Measurements from ENCODE around the gene PSAPL1. TPM values are rescaled to one million over a fixed set of nuclear protein-coding genes. Genes with fewer than 3 reads are reported as not detected.

The PSAPL1 gene
- total and polyA plus RNA-seq, 2 experiments from 2014 or later = not detected

- Histone ChIP-seq H3K9me3 (ENCODE audit: low read depth) (no peaks in the 10 kb centered on the region), H3K27me3 (replicated peaks; ENCODE audit: insufficient read depth) (no peaks in the 10 kb centered on the region; the same call in 1 of the 2 replicates), H3K79me2 (ENCODE audit: insufficient read depth) (no peaks in the 10 kb centered on the region), H4K20me1 (ENCODE audit: insufficient read depth) (no peaks in the 10 kb centered on the region), H3K4me1 (ENCODE audit: insufficient read depth) (no peaks in the 10 kb centered on the region), H3K4me3 (no peak overlapping the region), H3F3A (ENCODE audit: insufficient read depth) (no peaks in the 10 kb centered on the region), H3K36me3 (ENCODE audit: low read depth) (no peaks in the 10 kb centered on the region), H2AFZ (no peak overlapping the region), H3K9me2 (ENCODE audit: insufficient read depth) (no peaks in the 10 kb centered on the region), H3K4me2 (ENCODE audit: unreplicated experiment) (no peak overlapping the region), H3K9ac (no peak overlapping the region), H3K27ac (no peak overlapping the region)
- DNase-seq = no peak
- no peak for TF ChIP-seq EZH2 (IDR thresholded peaks at IDR 0.05; ENCODE audit: insufficient read depth, poor library complexity, severe bottlenecking)
- no peak for TF ChIP-seq EZH2phosphoT487 (IDR thresholded peaks at IDR 0.05; ENCODE audit: insufficient read depth, low read depth)
- in situ Hi-C loops (cut with MboI) = no loop called here
- 60 to 61% methylated on average over 7 of the region's 7 CpGs for WGBS, 2 experiments (ENCODE audit: low coverage in 1 of 2, low lambda C conversion rate in 2 of 2, missing lambda C conversion rate in 2 of 2)
Observed at GRCh38 chr4:7477695-7478094, 43.0 kb upstream of the PSAPL1 start.

- no peak overlapping the region for H3K27ac ChIP-seq
- no peak overlapping the region for H3K4me2 ChIP-seq (ENCODE audit: unreplicated experiment)
- no peaks in the 10 kb centered on the region for H3K9me3 ChIP-seq (ENCODE audit: low read depth)
- no peaks in the 10 kb centered on the region; the same call in 1 of the 2 replicates for H3K27me3 ChIP-seq (replicated peaks; ENCODE audit: insufficient read depth)
- H3F3A ChIP-seq (ENCODE audit: insufficient read depth) = no peaks in the 10 kb centered on the region
- H4K20me1 ChIP-seq (ENCODE audit: insufficient read depth) = no peaks in the 10 kb centered on the region
- H2AFZ ChIP-seq = no peak overlapping the region
- no peak for TF ChIP-seq EZH2phosphoT487 (IDR thresholded peaks at IDR 0.05; ENCODE audit: insufficient read depth, low read depth)
- TF ChIP-seq EZH2 (IDR thresholded peaks at IDR 0.05; ENCODE audit: insufficient read depth, poor library complexity, severe bottlenecking) = no peak
- no peaks in the 10 kb centered on the region for H3K36me3 ChIP-seq (ENCODE audit: low read depth)
- no peak overlapping the region for H3K9ac ChIP-seq
- no peak overlapping the region for H3K4me3 ChIP-seq
- 44 to 47% methylated on average over 6 of the region's 6 CpGs for WGBS, 2 experiments (ENCODE audit: low coverage in 1 of 2, low lambda C conversion rate in 2 of 2, missing lambda C conversion rate in 2 of 2)
- in situ Hi-C loops (cut with MboI) = no loop called here
- no peak for DNase-seq
- H3K4me1 ChIP-seq (ENCODE audit: insufficient read depth) = no peaks in the 10 kb centered on the region
- H3K9me2 ChIP-seq (ENCODE audit: insufficient read depth) = no peaks in the 10 kb centered on the region
- H3K79me2 ChIP-seq (ENCODE audit: insufficient read depth) = no peaks in the 10 kb centered on the region
Observed at GRCh38 chr4:7476820-7477219, 42.1 kb upstream of the PSAPL1 start.

- H3K9me3 ChIP-seq (ENCODE audit: low read depth) = no peaks in the 10 kb centered on the region
- no peaks in the 10 kb centered on the region for H4K20me1 ChIP-seq (ENCODE audit: insufficient read depth)
- no peak overlapping the region for H3K4me2 ChIP-seq (ENCODE audit: unreplicated experiment)
- H3K9ac ChIP-seq = no peak overlapping the region
- H3K36me3 ChIP-seq (ENCODE audit: low read depth) = no peaks in the 10 kb centered on the region
- no peak overlapping the region for H3K27ac ChIP-seq
- no peaks in the 10 kb centered on the region for H3F3A ChIP-seq (ENCODE audit: insufficient read depth)
- H3K9me2 ChIP-seq (ENCODE audit: insufficient read depth) = no peaks in the 10 kb centered on the region
- H3K27me3 ChIP-seq (replicated peaks; ENCODE audit: insufficient read depth) = no peaks in the 10 kb centered on the region; the same call in 1 of the 2 replicates
- in situ Hi-C loops (cut with MboI) = no loop called here
- H3K4me3 ChIP-seq = no peak overlapping the region
- TF ChIP-seq EZH2 (IDR thresholded peaks at IDR 0.05; ENCODE audit: insufficient read depth, poor library complexity, severe bottlenecking) = no peak
- no peak for TF ChIP-seq EZH2phosphoT487 (IDR thresholded peaks at IDR 0.05; ENCODE audit: insufficient read depth, low read depth)
- no peaks in the 10 kb centered on the region for H3K79me2 ChIP-seq (ENCODE audit: insufficient read depth)
- no peaks in the 10 kb centered on the region for H3K4me1 ChIP-seq (ENCODE audit: insufficient read depth)
- no peak overlapping the region for H2AFZ ChIP-seq
- WGBS, 2 experiments (ENCODE audit: low coverage in 1 of 2, low lambda C conversion rate in 2 of 2, missing lambda C conversion rate in 2 of 2) = 72 to 75% methylated on average over 5 of the region's 5 CpGs
- no peak for DNase-seq
Observed at GRCh38 chr4:7475207-7475606, 40.5 kb upstream of the PSAPL1 start.

- Histone ChIP-seq H3K9me3 (ENCODE audit: low read depth) (no peaks in the 10 kb centered on the region), H4K20me1 (ENCODE audit: insufficient read depth) (no peaks in the 10 kb centered on the region), H3K9ac (no peak overlapping the region), H3F3A (ENCODE audit: insufficient read depth) (no peaks in the 10 kb centered on the region), H2AFZ (no peak overlapping the region), H3K27ac (no peak overlapping the region), H3K4me3 (no peak overlapping the region), H3K9me2 (ENCODE audit: insufficient read depth) (no peaks in the 10 kb centered on the region), H3K79me2 (ENCODE audit: insufficient read depth) (no peaks in the 10 kb centered on the region), H3K36me3 (ENCODE audit: low read depth) (no peaks in the 10 kb centered on the region), H3K4me2 (ENCODE audit: unreplicated experiment) (no peak overlapping the region), H3K4me1 (ENCODE audit: insufficient read depth) (no peaks in the 10 kb centered on the region), H3K27me3 (replicated peaks; ENCODE audit: insufficient read depth) (peaks cover 5% of the 10 kb centered on the region; the same call in 1 of the 2 replicates)
- no peak for DNase-seq
- WGBS, 2 experiments (ENCODE audit: low coverage in 1 of 2, low lambda C conversion rate in 2 of 2, missing lambda C conversion rate in 2 of 2) = 67 to 70% methylated on average over 7 of the region's 7 CpGs
- in situ Hi-C loops (cut with MboI) = no loop called here
- TF ChIP-seq EZH2phosphoT487 (IDR thresholded peaks at IDR 0.05; ENCODE audit: insufficient read depth, low read depth) (no peak), EZH2 (IDR thresholded peaks at IDR 0.05; ENCODE audit: insufficient read depth, poor library complexity, severe bottlenecking) (no peak)
Observed at GRCh38 chr4:7474320-7474719, 39.6 kb upstream of the PSAPL1 start.

- 76 to 80% methylated on average over 10 of the region's 10 CpGs for WGBS, 2 experiments (ENCODE audit: low coverage in 1 of 2, low lambda C conversion rate in 2 of 2, missing lambda C conversion rate in 2 of 2)
- no peak overlapping the region for H3K9ac ChIP-seq
Observed at GRCh38 chr4:7473081-7473480, 38.4 kb upstream of the PSAPL1 start.

More at GRCh38 chr4:7473081-7473480, 38.4 kb upstream of the PSAPL1 start:
- no peak overlapping the region for H3K4me3 ChIP-seq
- no peak for DNase-seq
- TF ChIP-seq EZH2 (IDR thresholded peaks at IDR 0.05; ENCODE audit: insufficient read depth, poor library complexity, severe bottlenecking) (no peak), EZH2phosphoT487 (IDR thresholded peaks at IDR 0.05; ENCODE audit: insufficient read depth, low read depth) (no peak)
- no peaks in the 10 kb centered on the region for H3K79me2 ChIP-seq (ENCODE audit: insufficient read depth)
- H3K4me1 ChIP-seq (ENCODE audit: insufficient read depth) = no peaks in the 10 kb centered on the region
- peaks cover 9% of the 10 kb centered on the region; the same call in 1 of the 2 replicates for H3K27me3 ChIP-seq (replicated peaks; ENCODE audit: insufficient read depth)
- no peaks in the 10 kb centered on the region for H3K9me3 ChIP-seq (ENCODE audit: low read depth)
- H4K20me1 ChIP-seq (ENCODE audit: insufficient read depth) = no peaks in the 10 kb centered on the region
- no peaks in the 10 kb centered on the region for H3K9me2 ChIP-seq (ENCODE audit: insufficient read depth)
- H3K36me3 ChIP-seq (ENCODE audit: low read depth) = no peaks in the 10 kb centered on the region
- no peaks in the 10 kb centered on the region for H3F3A ChIP-seq (ENCODE audit: insufficient read depth)
- H2AFZ ChIP-seq = no peak overlapping the region
- no peak overlapping the region for H3K4me2 ChIP-seq (ENCODE audit: unreplicated experiment)
- in situ Hi-C loops (cut with MboI) = no loop called here
- H3K27ac ChIP-seq = no peak overlapping the region
